GM19395 (cell line): ENCODE measurements around the gene KIF4B.
"Not testable (repeated sequence)": the region's sequence is repeated elsewhere in the genome, so short reads cannot be mapped to it uniquely, and the experiment has no call there.

Source experiments
- ATAC-seq: cut with Tn5 transposase; IDR thresholded peaks from one replicate; pipeline ENCODE4 v1.9.1; 2021; ENCODE audit warnings: mild to moderate bottlenecking, moderate library complexity; ENCODE audit not compliant: unreplicated experiment

KIF4B gene, protein sequence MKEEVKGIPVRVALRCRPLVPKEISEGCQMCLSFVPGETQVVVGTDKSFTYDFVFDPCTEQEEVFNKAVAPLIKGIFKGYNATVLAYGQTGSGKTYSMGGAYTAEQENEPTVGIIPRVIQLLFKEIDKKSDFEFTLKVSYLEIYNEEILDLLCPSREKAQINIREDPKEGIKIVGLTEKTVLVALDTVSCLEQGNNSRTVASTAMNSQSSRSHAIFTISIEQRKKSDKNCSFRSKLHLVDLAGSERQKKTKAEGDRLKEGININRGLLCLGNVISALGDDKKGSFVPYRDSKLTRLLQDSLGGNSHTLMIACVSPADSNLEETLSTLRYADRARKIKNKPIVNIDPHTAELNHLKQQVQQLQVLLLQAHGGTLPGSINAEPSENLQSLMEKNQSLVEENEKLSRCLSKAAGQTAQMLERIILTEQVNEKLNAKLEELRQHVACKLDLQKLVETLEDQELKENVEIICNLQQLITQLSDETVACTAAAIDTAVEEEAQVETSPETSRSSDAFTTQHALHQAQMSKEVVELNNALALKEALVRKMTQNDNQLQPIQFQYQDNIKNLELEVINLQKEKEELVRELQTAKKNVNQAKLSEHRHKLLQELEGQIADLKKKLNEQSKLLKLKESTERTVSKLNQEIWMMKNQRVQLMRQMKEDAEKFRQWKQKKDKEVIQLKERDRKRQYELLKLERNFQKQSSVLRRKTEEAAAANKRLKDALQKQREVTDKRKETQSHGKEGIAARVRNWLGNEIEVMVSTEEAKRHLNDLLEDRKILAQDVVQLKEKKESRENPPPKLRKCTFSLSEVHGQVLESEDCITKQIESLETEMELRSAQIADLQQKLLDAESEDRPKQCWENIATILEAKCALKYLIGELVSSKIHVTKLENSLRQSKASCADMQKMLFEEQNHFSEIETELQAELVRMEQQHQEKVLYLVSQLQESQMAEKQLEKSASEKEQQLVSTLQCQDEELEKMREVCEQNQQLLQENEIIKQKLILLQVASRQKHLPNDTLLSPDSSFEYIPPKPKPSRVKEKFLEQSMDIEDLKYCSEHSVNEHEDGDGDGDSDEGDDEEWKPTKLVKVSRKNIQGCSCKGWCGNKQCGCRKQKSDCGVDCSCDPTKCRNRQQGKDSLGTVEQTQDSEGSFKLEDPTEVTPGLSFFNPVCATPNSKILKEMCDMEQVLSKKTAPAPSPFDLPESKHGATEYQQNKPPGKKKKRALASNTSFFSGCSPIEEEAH

GRCh38 chr5:155013526-155013925 lies at the start of gene KIF4B:
TSS of gene KIF4B (plus strand) at chr5:155013755. CDS start at chr5:155013860, 105 bp downstream.
- ATAC-seq, result no peak

DNA sequence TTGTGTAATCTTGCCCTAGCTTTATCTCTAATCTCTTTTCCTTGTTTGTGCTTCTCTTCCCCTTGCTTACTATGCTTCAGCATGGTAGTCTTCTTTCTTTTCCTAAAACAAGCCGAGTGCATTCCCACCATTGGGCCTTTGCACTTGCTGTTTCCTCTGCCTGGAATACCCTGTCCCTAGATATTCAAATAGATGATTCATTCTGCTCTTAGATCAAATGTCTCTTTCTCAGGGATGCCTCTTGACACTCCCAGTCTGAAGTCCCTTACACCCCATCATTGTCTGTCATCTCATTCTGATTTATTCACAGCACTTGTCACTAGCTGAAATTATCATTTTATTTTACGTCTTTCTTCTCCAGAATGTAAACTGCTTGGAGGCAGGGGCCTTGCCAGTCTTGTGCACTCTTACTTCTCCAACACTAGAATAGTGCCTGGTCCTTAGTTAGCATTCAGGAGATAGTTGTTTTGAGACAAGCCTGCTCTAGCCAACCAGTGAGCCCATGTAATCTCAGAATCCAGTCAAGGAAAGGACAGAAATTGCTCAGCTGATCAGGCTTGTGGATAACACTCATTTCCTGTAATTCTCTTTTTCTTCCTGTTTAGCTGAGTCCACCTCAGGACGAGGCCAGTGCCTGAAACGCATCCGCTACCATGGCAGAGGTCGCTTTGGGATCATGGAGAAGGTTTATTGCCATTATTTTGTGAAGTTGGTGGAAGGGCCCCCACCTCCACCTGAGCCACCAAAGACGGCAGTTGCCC lies 47.3 kb upstream of the KIF4B start:
- ATAC-seq, result no peak

DNA sequence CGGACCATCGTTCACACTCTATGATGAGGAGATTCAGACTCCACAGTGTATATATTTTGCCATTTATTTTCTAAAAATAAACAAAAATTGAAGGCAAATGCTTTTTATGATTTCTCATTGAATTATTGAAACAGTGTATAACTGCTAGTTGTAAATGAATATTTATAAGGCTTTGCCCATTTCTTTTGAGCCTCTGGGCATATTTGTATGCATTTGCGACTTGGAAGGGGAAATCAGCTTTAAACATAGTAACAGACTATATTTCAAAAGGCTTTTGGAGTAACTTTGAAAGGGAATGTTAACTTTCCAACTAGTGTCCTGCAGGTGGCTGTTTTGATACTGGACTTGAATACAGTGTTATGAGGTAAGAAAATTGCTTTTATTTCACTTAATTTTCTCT lies 46.7 kb upstream of the KIF4B start:
- ATAC-seq, result no peak

DNA sequence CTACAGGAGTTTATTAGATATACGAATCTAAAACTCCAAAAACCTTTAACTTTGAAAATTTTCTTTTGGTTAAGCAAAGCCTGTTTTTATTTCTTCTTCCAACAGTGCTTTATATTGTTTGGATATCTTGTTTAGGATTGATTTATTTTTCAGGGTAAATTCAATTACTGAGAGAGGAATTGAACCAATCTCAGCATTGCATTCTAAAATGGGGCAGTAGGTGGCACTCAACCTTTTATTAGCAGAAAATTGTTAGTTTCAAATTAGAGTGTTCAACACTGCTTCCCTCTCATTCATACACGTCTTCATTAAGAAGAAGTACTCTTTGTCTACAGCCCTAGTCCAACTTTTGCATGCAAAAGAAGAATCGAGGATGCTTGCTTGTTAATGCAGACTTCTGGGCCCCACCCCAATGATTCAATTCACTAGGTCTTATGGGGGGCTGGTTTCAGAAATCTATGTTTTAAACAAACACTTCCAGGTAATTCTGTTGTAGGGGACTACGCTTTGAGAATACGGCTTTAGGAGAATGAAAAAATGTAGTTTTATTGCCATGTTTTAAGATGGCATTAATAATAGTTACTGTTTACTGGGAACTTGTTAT lies 46.0 kb upstream of the KIF4B start:
- peak; percentile 43 for ATAC-seq

GRCh38 chr5:154968953-154969352 lies 44.6 kb upstream of the KIF4B start:
- ATAC-seq, result no peak

DNA sequence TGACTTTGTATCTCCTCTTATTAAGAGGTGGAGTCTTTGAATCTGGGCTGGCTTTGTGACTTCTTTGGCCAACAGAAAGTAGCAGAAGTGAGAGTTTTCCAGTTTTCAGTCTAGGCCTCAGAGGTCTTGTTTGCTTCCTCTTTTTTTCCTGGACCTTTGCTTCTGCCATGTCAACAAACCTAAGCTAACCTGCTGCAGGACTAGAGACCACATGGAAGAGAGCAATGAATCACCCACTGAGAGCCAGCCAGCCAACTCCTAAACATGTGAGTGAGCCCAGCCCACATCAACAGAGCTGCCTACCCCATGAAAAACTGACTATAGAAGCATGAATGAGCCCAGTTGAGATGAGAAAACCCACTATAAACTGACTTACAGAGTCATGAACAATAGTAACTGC lies 42.8 kb upstream of the KIF4B start:
- no peak for ATAC-seq

DNA sequence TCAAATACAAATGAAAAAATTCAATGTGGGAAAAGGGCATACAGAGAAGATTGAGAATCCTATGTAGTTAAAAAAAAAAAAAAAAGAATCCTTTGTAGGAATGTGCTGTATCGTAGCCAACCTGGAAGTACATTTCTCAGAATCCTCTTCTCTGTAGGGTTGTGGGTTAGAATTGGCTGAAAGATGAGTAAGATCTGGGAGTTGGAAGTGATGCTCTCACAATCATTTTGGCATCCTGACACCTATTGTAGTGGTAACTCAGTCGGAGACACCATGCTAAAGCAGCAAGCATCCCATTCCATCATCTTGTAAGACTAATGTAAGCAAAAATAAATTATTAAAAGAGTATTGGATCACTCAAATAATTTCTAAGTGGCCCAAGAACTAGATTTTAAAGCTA lies 42.1 kb upstream of the KIF4B start:
- no peak for ATAC-seq

GRCh38 chr5:154972476-154973080 lies 41.0 kb upstream of the KIF4B start:
- ATAC-seq, result no peak

DNA sequence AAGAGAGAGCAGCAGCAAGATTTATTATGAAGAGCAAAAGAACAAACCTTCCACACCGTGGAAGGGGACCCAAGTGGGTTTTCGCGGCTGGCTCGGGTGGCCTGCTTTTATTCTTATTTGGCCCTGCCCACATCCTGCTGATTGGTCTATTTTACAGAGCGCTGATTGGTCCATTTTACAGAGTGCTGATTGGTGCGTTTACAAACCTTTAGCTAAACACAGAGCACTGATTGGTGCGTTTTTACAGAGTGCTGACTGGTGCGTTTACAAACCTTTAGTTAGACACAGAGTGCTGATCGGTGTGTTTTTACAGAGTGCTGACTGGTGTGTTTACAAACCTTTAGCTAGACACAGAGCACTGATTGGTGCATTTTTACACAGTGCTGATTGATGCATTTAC lies 37.5 kb upstream of the KIF4B start:
- not testable (repeated sequence) for ATAC-seq

GRCh38 chr5:154977409-154977808 lies 36.1 kb upstream of the KIF4B start:
- no peak for ATAC-seq

GRCh38 chr5:154978294-154978693 lies 35.3 kb upstream of the KIF4B start:
- not testable (repeated sequence) for ATAC-seq

DNA sequence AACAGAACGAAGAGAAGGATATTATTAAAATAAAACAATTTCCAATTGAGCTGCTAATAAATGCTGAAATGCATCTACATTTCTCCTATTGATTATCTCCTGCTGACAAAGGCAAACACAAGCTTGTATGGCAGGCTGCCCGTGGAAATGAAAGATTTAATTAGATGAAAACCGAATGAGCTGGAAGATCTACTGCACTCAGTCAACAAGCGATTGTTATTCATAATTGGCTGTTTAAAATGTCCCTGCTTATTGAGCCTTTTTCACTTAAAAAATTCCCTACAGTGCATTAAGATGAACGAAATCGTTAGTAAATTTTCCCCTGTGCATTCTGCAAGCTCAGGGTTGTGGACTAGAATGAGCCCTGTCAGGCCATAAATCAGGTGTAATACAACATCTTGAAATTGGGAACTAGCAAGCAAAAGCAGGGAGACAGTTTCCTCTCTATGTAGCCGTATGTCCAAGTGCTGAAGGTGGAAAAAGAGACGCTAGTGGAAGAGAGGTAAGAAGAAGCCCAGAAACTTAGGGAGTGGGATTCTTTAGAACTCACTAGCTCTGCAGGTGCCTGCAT lies 28.5 kb upstream of the KIF4B start:
- ATAC-seq, result no peak

DNA sequence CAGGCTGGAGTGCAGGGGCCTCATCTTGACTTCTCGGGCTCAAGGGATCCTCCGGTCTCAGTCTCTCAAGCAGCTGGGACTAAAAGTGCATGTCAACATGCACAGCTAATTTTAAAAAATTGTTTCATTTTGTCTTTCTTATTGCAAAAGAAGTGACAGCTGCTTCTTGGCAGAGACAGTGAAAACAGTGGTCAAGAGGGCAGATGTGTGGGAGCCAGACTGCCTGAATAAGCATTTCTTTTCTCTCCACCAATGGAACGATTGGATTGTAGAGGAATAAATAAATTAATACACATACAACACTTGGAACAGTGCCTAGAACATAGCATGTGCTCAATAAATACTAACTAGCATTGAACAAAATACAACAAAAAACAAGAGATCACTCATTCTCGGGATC lies 27.4 kb upstream of the KIF4B start:
- ATAC-seq, result no peak

DNA sequence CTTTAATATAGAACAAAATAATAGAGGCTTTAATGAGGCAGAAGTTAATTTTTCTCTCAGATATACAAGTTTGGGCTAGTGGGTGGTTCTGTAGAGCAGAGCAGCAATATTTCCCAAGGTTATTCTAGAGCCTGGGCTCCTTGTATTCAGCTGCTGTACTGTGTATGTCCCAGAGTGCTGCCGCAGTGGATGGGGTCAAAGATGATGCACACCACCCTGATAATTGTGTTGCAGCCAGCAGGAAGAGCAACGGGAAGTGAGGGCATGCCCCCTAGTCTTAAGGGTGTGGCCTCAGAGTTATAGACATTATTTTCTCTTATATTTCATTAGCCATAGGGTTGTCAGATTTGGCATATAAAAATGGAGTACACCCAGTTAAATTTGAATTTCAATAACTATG lies 23.9 kb upstream of the KIF4B start:
- ATAC-seq, result no peak

DNA sequence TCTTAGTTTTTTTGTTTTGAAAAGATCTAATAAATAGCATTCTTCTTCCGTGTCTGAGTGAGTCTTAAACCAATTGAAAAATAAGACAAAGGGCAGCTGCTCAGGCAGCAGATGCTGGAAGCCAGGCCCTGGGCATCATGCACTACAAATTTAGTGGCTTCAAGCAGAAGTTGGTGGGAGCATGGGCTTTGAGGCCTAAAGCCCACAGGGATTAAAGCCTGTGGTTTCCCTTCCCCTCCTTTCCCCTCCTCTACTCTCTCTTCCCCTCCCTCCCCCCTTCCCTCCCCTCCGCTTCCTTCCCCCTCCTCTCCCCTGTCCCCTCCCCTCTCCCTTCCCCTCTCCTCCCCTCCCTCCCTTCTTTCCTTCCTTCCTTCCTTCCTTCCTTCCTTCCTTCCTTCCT lies 20.1 kb upstream of the KIF4B start:
- no peak for ATAC-seq

- no peak for ATAC-seq
Measured at GRCh38 chr5:154995679-154996078, 17.9 kb upstream of the KIF4B start.

DNA sequence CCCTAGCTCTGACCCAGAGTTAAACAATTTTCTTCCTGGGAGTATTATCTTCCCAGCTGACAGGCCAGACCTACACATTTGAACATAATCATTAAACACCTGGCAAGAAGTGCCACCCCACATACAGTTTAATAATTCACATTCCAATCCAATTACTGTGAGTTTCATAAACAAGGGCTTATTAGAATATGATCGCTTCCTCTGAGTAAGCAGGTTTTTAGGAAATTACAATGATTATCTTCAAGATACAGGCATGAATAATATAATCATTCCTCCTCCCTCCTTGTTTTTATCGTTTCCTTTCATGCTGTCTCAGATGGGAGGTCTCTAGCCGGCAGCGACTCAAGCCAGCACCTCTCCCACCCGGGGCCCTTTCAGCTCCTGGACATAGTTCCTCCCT lies 15.8 kb upstream of the KIF4B start:
- ATAC-seq, result no peak

DNA sequence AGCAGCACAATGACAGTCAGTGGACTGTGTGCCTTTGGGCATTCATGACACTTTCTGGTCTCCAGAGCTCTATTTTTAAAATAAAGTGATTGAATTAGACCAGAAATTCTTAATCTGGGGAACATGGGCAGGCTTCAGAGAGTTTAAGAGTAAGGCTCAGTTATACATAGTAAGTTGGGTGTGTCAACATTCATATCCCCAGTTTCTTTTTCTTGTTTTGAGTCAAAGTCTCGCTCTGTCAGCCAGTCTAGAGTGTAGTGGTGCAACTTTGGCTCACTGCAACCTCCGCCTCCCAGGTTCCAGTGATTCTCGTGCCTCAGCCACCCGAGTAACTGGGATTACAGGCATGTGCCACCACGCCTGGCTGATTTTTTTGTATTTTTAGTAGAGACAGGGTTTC lies 13.7 kb upstream of the KIF4B start:
- no peak for ATAC-seq

- no peak for ATAC-seq
Measured at GRCh38 chr5:155001523-155001922, 12.0 kb upstream of the KIF4B start.
